C4-2B (cell line): ENCODE measurements around the gene TRIM75.

Experiments used
- ZFX ChIP-seq: fragments of 450-650 bp; IDR thresholded peaks from 2 replicates; pipeline ENCODE4 v1.6.1; 2017
- TF ChIP-seq, protein P1 (sequence below): fragments of 450-650 bp; conservative IDR thresholded peaks from 2 replicates; pipeline ENCODE4 v1.5.1; 2017; ENCODE audit warnings: mild to moderate bottlenecking

DNA sequence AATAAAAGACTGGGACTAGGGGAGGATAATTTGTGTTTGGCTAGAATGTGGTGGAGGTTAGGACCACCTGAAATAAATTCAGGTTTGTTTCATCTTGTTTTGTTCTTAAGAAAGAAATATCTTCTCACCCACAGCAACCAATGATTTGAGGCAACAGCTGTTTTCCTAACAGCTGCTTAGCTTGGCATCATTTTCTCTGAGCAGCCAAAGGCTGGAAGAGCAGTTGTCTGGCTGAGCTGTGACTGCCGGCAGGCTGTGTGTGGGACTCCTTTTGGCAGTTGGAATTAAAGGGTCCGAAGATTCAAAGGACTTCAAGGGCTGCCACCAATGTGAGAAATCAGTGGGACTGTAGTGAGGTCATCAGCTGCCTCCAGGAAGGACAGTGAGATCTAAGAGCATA, 5.0 kb downstream of the TRIM75 start:
- TF ChIP-seq, protein P1, sequence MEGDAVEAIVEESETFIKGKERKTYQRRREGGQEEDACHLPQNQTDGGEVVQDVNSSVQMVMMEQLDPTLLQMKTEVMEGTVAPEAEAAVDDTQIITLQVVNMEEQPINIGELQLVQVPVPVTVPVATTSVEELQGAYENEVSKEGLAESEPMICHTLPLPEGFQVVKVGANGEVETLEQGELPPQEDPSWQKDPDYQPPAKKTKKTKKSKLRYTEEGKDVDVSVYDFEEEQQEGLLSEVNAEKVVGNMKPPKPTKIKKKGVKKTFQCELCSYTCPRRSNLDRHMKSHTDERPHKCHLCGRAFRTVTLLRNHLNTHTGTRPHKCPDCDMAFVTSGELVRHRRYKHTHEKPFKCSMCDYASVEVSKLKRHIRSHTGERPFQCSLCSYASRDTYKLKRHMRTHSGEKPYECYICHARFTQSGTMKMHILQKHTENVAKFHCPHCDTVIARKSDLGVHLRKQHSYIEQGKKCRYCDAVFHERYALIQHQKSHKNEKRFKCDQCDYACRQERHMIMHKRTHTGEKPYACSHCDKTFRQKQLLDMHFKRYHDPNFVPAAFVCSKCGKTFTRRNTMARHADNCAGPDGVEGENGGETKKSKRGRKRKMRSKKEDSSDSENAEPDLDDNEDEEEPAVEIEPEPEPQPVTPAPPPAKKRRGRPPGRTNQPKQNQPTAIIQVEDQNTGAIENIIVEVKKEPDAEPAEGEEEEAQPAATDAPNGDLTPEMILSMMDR: no peak
- TF ChIP-seq ZFX: no peak
